HG03045 (cell line): Measurements from ENCODE around the gene LHFPL3.

Source experiments
- ATAC-seq: cut with Tn5 transposase; IDR thresholded peaks from one replicate; pipeline ENCODE4 v1.9.1; 2021; ENCODE audit warnings: mild to moderate bottlenecking, moderate library complexity; ENCODE audit not compliant: unreplicated experiment

LHFPL3 gene

DNA sequence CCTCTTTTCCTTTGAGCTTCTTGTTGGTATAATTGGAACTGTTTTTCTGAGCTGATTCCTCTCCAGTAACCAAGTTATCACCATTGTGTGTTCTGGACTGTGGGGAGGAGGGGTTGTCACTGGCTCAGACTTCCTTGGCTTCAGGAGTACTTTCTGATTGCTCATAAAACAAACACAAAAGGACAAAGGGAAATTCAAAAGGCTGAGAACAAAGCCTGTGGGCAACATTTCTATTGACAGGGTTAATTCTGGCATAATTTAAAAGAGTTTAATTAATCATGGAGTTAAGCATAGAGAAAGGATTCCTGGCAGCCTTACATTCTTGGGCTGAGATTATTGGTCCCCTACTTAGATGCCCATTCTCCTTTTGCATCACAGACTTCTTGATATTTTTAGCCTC lies 462.7 kb downstream of the LHFPL3 start:
- ATAC-seq: no peak

DNA sequence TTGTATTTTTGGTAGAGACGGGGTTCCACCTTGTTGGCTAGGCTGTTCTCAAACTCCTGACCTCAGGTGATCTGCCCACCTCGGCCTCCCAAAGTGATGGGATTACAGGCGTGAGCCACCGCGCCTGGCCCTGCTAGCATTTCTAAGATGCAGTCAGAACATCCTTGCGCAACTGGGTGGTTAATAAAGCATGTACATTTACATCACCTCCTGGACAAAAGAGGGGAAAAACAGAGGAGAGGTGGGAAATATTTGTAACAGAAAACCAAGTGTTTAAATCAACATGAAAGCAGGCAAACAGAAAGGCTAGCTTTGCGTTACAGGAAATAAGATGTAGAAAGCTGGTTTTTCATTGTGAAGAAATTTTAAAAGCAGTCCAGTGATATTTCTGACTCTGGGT lies 464.7 kb downstream of the LHFPL3 start:
- ATAC-seq: no peak

DNA sequence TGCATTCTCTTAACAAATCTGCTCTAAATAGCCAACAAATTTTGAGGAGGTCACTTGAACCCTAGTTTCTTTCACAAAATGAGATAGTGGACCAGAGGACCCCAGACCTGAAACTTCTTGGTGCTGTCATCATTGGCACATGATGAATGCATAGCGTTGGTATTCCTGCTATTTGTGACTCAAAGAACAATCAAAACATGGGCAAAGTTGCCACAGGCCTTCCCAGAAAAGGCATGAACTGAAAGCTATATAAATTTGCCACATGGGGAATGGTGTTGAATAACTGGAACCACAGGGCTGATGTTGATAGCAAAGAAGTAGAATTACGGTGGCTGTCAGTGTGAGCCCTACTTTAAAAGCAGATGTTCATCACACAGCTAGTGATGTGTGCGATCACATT lies 465.8 kb downstream of the LHFPL3 start:
- no peak for ATAC-seq

DNA sequence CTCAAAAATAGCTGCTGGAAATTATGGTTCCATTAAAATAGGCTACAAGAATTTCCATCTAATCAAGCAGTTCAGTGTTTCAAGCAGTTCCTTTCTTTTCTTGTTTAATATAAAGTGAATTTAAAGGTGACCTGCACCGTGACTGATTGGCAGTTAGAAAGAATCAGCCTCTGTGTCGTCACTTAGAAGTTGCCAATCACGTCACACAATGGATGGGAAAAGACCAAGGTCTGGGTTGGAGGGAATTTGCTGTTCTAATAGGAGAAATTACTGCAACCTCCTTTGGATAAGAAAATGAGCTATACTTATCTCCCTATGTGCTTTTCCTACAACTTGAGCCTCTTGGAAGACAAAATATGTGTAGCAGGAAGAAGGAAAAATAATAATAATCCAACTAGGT lies 466.2 kb downstream of the LHFPL3 start:
- ATAC-seq: no peak

DNA sequence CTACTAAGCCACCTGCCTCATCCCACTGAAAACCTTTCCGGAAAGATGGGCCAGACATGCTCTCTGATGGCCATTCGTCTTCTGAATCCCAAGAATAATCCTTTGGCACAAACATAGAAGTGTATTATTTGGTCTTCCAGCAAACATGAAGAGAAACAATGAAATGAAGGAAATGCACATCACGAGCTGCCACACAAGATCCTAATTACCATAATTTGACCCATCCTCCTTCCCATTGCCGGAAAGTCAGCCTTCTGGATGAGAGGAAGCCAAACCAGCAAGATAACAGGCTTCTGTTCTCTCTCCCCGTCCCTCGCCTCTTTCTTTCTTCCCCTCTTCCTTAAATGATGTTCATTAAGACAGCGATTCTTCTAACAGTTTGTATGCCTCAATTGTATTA lies 466.7 kb downstream of the LHFPL3 start:
- ATAC-seq: no peak

DNA sequence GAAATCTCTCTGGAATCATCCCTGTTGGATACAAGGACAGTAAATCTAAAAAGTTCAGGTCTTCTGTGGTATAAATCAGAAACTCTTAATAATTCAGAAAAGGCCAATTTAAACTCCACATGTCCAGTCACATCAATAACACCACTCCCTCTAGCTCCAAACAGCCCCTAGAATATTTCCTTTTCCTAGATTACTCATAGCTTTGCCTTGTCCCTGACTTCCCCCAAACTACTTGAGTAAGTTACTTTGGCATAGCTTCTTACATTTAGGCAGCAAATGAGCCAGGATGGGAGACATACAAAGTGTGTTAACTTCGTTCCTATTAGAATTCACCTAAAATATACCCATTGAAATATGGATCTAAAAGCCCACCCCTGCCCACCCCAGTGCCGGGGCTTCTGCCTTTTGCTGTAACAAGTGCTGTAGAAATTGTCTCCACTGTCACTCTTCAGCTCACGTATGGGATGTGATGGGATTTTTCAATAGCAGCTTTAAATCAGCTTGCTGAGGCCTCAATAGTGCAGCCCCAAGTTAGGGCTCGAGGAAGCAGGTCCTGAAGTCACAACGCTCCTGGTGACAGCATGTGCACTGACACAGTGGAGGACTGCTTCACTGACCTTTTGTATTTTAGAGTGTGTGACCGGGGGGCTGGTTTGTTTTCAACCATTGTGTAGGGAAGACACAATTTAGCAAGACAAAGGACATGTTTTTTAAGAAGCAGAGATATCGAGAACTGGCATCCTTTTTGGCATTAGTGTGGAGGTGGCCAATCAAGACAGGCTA lies 467.4 kb downstream of the LHFPL3 start:
- no peak for ATAC-seq

DNA sequence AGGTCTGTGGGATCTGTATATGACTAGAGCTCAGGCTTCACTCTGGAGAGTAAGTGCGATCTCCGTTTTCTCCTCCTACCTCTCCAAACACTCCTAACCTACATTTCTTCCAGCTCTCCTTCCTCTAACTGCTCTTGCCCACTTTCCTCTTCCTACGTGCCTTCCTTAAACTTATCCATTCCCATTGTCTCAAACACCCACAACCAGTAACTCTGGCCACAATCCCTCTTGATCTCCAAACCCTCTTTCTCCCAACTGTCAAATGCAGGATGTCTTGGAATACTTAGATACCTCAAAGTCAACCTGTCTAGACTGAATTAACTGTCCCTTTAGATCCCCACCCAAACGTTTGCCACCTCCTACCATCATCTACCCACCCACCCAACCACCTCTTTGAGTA lies 471.9 kb downstream of the LHFPL3 start:
- no peak for ATAC-seq

DNA sequence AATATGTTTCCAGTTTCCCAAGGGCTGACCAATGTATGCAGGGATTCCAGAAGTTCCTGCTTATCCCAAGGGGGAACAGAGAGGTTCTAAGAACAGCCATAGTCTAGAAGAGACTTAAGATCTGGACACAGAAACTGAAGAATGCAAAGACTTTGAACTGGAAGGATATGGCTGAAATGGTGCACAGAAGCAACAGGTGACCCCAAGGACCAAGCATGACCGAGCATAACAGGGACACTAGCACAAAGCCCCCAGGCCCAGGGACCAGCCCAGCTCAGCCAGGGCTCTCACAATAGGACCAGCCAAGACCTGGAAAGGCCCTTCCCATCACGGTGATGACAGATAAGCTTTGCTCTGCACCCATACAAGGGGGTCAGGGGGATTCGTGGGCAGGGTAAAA lies 472.6 kb downstream of the LHFPL3 start:
- ATAC-seq: no peak

DNA sequence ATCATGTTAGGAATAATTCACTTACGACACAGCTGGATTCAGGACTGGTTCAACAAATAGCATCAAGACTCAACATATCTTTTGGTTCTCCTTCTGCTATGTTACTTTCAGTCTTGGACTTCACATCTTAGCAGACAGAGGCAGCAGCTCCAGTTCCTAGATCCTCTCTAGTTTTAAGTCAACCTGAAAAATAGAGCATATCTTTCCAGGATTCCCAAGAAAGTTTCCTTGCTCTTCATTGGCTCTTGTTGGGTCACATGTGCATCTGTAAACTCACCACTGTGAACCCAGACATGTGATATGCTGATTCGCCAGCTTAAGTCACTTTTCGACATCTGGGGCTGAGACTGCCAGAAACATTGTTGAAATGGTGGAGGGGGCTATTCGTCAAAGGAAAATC lies 475.5 kb downstream of the LHFPL3 start:
- no peak for ATAC-seq

DNA sequence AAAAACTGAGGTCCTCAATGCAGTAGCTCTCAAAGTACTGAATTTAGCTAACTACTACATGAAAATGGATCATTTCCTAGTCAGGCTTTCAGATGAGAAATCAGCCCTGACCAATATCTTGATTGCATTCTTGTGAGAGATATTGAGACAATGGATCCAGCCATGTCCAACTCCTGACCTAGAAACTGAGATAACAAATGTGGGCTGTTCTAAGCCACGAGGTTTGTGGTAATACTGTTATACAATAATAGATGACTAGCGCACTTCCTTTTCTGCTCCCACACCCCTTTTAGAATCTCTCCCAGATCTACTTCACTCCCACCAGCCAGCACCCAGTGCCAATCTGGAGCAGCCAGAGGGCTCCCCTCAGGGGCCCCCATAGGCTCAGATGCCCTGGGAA lies 476.3 kb downstream of the LHFPL3 start:
- no peak for ATAC-seq

DNA sequence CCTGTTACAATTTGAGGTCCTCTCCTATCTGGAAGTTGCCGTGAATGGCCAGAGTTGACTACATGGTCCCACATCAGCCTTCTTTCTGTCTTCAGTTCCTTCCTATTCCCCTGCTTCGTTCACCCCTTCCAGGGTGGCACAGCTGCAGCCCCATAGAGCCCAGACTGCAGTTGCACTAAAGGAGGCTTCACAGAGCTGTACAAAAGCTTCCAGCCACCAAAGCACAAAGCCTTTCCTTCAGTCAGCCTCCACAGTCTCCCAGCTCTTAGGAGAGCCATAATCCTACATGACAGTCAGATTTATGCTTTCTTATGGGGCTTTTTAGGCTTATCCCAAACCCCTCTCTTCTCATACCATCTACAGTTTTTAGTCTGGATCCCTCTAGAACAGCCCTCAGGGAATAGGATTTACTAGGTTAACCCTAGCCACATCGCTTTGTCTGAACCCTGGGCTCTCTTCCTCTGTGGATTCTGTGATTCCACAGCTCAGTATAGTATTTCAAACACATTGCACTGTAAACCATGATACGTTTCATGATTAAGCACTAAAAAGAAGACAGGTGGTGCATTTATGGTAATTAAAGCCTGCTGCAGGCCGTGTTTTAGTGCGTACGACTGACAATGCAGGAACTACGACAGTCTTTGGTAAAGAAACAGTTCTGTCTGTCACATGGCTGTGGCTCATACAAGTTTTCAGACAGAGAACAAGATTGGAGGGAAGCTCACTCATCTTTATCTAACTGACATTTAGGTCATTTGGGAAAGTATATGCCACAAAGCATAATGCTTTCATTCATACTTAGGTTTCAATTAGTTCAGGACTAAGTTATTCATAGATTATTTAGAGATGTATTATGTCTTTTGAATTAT lies 477.3 kb downstream of the LHFPL3 start:
- no peak for ATAC-seq

DNA sequence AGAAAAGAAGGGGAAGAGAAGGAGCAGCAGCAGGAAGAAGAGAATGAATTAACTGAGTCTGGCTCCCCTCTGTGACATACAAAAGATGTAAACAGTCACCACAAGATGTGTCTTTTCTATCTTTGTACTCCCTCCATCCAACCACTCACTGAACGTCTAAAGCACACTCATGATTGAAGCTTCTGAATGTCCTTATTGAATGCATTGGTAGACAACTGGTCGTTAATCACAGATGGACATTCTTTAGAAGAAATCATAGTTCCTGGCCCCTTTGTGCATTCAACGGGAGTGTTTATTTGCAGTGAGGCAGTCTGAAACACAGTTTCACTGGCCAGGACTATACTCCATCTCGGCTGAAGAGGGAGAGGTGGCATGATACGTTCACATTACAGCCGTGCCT lies 479.3 kb downstream of the LHFPL3 start:
- ATAC-seq: no peak

DNA sequence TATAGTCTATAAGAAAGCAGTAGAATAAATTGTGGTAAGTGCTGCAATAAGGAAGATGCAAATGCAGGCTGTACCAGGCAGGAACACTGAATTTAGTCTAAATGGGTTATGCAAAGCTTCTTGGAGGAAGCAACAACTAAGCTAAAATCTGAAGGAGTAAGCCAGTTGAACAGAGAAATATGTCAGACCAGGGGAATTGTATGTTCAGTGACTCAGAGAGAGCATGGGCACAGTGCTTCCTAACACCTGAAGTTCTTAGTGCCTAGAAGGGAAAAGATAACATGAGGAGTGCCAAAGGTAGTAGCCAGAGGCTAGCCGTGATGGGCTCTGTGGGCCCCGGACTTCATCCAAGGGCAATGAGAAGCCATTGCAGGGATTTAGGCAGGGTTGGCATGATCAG lies 481.5 kb downstream of the LHFPL3 start:
- ATAC-seq: no peak

DNA sequence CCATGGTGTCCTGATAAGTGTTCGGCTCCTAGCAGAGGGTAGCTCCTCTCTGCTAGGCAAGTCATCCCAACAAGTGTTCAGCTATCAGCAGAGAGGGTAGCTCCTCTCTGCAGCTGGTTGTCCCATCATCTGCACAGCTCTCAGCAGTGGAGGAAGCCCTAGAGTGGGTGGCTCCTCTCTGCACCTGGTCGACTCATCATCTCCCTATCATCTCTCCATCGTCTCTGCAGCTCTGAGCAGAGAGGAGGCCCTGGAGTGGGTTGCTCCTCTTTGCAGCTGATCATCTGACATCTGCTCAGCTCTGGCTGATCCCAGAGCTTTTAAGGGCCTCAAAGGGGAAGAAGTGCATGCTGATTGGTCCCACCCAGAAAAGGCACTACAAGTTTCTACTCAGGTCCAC lies 485.7 kb downstream of the LHFPL3 start:
- no peak for ATAC-seq

DNA sequence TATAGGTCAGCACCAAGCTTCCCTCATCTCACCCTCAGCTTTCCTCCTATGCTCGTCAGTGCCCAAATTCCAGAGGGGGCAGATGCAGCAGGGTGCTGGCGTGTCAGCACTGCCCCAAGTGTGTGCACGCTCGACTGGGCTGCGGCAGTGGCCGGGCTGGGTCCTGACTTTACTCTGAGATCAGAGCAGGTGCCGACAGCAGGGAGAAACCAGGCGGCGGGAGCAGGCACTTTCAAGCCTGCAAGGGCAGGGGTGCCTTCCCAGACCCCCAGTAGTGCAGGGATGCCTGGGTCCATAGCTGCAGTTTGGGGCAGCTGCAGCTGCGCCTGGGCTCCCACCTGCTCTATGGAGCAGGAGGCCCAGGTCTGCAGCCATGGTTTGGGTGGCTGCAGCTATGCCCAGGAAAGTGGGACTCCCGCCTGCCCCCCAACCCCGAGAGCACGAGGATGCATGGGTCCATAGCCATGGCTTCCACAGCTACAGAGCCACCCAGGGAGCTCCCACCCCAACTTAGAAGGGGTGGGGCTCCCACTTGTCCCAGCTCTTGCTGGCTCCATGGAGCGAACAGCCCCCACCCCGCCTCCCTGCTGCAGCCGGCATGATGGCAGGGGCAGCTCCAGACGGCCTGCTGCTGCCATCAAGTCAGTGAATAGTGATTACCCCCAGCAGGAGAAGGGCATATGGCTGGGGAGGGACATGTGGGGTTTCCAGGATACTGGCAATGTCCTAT lies 486.4 kb downstream of the LHFPL3 start:
- no peak for ATAC-seq

DNA sequence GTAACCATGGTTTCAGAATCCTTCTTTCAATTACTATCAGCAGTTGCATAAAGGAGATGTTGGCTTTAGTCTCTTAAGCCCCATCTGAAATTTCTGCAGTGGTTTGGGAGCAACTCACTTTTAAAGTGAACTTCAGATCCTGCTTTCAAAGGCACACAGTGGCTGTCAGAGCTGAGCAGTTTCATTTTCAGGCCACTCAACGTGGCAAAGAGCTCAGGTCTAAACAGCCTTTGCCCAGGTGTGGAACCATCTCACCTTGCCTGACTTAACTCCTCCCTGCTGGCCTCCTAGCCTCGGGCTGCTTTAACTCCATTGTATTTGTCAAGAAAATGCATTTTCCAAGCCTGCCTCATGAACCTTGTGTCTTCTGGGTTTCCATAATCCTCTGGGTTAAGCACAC lies 488.1 kb downstream of the LHFPL3 start:
- ATAC-seq: no peak

DNA sequence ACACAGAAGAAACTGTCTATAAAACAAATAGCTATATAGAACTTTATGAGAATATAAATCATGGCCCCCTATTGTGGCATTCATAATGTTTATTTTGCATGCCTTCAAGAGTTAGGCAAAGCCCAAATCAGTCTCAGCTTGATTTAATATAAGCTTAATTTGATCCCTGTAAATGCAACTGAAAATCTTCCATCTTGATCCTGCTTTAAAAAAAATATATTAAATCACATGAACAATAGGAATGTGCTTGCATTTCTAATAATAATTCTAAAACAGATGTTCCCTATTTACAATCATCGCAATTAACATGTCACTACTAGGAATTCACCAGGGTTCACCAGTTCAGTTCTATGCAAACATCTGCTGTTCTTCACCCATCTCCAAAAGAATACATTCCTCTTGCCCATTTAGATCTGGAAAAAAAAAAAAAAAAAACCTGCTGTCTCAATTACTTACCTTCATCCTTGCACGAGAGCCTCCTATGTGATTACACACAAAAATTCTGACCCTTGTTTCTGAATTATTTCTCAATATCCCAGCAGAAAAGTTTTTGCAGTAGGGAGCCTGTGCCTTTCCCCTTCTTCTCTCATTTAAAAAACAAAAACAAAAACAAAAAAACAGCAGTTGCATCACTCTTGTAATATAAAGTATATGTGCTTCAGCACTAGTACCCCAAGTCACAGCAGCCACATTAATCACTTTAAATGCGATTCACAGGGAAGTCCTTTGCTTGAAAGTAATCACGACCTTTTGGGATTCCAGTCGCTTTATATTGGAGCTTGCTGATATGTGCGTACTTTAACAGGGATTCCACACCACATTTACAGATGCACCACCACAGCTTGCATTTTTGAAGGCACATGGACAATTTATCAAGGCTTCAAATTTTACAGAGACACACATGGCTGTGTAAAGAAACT lies 490.8 kb downstream of the LHFPL3 start:
- ATAC-seq: no peak

DNA sequence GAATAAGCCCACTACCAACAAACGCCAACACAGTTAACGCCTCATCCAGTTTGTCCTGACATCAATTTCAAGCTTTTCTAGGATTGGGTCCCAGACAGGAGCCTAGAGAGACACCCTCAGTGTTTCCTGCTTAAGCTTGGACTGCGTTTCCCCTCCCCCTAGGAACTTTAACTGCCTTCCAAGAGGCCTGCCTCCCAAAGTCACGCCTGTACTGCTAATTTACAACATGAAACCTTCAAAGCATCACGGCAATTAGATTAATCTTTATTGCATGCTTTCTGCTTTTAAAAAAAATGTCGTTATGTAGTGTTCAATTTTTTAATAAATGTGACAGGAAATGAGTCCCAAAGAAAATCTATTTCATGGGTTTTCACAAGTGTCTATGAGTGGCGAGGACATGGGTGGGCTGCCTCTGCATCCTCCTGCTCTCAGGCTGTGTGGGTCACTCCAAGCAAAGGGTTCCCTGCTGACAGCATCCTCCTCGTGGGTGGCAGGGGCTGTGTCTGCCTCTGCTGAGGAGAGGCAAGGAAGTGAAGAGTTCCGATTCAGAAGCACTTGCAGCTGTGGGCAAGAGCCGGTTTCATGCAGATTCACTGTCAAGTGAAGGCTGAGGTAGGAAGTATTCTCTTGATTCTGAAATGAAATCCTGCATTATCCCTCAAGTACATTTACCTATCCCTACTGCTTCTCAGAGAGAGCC lies 492.6 kb downstream of the LHFPL3 start:
- no peak for ATAC-seq

DNA sequence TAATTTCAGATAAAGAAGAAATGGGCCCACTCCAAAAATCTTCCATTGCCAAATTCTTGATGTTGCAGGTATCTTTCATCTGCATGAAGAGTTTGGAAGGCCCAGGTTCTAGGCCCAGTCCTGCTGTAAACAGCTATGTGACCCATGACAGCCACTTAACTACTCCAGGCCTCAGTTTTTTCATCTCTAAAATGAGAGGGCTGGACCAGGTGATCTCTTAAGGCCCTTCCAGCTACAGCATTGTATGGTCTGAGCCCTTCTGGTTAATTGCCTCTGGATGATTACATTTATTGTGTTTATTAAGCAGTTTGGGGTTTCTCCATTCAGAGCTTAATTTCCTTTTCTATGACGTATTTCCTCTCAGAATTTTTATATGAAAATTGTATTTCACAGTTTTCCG lies 494.8 kb downstream of the LHFPL3 start:
- no peak for ATAC-seq

DNA sequence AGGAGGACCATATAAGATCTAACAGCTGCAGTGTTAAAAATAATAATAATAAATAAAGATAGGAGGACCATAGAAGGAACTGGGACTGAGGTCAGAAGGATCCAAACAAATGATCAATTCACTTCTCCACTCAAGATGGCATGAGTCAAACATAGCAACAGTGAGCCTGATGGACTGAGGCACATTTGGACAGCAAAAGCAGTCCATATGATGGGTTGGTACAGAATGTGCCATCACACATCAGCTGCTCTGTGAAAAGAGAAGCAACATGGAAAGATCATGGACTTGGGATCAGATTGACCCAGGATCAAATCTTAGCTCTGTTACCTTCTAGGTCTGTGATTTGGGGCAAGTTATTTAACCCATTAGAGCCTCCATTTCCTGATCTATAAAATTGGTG lies 496.7 kb downstream of the LHFPL3 start:
- no peak for ATAC-seq
